NCI-H82 treated with DMSO at 0.1 percent for 48 hours (cell line): ENCODE data around the gene FBXO9.

ENCODE experiments used
- DNase-seq: peaks from one replicate; lab custom pipeline; 2025; ENCODE audit not compliant: unreplicated experiment; lab: John Stamatoyannopoulos, UW

Gene FBXO9

GRCh38 chr6:53130569-53131290 lies 65.5 kb downstream of the FBXO9 start:
- DNase-seq: no peak

- DNase-seq: no peak
Measured at GRCh38 chr6:53133961-53134360, 68.8 kb downstream of the FBXO9 start.

GRCh38 chr6:53134601-53135235 lies 69.5 kb downstream of the FBXO9 start:
- DNase-seq: no peak

GRCh38 chr6:53136000-53136609 lies 70.9 kb downstream of the FBXO9 start:
- no peak for DNase-seq

- no peak for DNase-seq
Measured at GRCh38 chr6:53139841-53140413, 74.7 kb downstream of the FBXO9 start.

GRCh38 chr6:53142810-53143209 lies 77.6 kb downstream of the FBXO9 start:
- no peak for DNase-seq

- DNase-seq: no peak
Measured at GRCh38 chr6:53143710-53144109, 78.5 kb downstream of the FBXO9 start.

GRCh38 chr6:53144802-53145201 lies 79.6 kb downstream of the FBXO9 start:
- no peak for DNase-seq

GRCh38 chr6:53148684-53149083 lies 83.5 kb downstream of the FBXO9 start, which contains the start of gene GCM1:
TSS of gene GCM1 (minus strand) at chr6:53148841. CDS start at chr6:53145632, 3,209 bp downstream.
- DNase-seq: no peak
